ENCODE data around the gene USP25.

DNA sequence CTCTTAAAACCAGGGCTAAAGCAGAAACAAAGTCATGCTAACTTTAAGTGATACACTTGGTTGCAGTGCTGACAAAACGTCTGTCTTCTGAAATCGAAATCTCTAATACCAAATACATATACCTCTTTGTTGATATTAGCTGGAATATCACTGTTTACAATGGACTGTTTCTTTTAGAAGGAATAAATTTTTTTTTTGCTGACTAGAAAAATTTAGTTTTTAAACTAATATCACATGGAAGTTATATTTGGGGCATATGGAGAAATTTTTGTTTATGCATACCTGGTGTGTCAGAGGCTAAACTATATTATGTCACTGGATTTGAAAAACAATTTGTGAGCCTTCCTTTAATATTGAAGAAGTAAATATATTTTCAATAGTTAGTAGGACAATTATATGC, 39.1 kb downstream of the USP25 start:
- TF ChIP-seq GTF2F1 (IDR thresholded peaks at IDR 0.05; ENCODE audit: borderline replicate concordance, low read depth, low read length) (no peak), TCF12 (IDR thresholded peaks at IDR 0.05; ENCODE audit: low read depth, low read length) (no peak), SIN3A (conservative IDR thresholded peaks at IDR 0.05 in 1 of 2, IDR thresholded peaks at IDR 0.05 in 1 of 2; ENCODE audit: low read depth in 1 of 2, low read length in 2 of 2) (no peak), CEBPB (IDR thresholded peaks at IDR 0.05; ENCODE audit: low read depth, low read length) (no peak), ZNF274 (IDR thresholded peaks at IDR 0.05; ENCODE audit: borderline replicate concordance, extremely low read depth, low read length) (no peak)
- TF ChIP-seq, protein P1, sequence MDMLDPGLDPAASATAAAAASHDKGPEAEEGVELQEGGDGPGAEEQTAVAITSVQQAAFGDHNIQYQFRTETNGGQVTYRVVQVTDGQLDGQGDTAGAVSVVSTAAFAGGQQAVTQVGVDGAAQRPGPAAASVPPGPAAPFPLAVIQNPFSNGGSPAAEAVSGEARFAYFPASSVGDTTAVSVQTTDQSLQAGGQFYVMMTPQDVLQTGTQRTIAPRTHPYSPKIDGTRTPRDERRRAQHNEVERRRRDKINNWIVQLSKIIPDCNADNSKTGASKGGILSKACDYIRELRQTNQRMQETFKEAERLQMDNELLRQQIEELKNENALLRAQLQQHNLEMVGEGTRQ (IDR thresholded peaks at IDR 0.05; ENCODE audit: low read length) = no peak
- TF ChIP-seq, protein P2, sequence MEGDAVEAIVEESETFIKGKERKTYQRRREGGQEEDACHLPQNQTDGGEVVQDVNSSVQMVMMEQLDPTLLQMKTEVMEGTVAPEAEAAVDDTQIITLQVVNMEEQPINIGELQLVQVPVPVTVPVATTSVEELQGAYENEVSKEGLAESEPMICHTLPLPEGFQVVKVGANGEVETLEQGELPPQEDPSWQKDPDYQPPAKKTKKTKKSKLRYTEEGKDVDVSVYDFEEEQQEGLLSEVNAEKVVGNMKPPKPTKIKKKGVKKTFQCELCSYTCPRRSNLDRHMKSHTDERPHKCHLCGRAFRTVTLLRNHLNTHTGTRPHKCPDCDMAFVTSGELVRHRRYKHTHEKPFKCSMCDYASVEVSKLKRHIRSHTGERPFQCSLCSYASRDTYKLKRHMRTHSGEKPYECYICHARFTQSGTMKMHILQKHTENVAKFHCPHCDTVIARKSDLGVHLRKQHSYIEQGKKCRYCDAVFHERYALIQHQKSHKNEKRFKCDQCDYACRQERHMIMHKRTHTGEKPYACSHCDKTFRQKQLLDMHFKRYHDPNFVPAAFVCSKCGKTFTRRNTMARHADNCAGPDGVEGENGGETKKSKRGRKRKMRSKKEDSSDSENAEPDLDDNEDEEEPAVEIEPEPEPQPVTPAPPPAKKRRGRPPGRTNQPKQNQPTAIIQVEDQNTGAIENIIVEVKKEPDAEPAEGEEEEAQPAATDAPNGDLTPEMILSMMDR (IDR thresholded peaks at IDR 0.05; ENCODE audit: control extremely low read depth in 1 of 3, insufficient read depth in 1 of 3, low read depth in 1 of 3, low read length in 3 of 3) = no peak
- TF ChIP-seq, protein P3, sequence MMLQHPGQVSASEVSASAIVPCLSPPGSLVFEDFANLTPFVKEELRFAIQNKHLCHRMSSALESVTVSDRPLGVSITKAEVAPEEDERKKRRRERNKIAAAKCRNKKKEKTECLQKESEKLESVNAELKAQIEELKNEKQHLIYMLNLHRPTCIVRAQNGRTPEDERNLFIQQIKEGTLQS (IDR thresholded peaks at IDR 0.05; ENCODE audit: insufficient read depth, low read depth, low read length) = no peak
- TF ChIP-seq, protein P4, sequence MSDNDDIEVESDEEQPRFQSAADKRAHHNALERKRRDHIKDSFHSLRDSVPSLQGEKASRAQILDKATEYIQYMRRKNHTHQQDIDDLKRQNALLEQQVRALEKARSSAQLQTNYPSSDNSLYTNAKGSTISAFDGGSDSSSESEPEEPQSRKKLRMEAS (IDR thresholded peaks at IDR 0.05) = no peak

Measured in H1 (cell line).